Measurements from ENCODE around the gene NOP9.

- TF ChIP-seq, protein P1, sequence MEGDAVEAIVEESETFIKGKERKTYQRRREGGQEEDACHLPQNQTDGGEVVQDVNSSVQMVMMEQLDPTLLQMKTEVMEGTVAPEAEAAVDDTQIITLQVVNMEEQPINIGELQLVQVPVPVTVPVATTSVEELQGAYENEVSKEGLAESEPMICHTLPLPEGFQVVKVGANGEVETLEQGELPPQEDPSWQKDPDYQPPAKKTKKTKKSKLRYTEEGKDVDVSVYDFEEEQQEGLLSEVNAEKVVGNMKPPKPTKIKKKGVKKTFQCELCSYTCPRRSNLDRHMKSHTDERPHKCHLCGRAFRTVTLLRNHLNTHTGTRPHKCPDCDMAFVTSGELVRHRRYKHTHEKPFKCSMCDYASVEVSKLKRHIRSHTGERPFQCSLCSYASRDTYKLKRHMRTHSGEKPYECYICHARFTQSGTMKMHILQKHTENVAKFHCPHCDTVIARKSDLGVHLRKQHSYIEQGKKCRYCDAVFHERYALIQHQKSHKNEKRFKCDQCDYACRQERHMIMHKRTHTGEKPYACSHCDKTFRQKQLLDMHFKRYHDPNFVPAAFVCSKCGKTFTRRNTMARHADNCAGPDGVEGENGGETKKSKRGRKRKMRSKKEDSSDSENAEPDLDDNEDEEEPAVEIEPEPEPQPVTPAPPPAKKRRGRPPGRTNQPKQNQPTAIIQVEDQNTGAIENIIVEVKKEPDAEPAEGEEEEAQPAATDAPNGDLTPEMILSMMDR (IDR thresholded peaks at IDR 0.05; ENCODE audit: insufficient read depth, low read depth, low read length): no peak
- no peak for TF ChIP-seq EZH2 (IDR thresholded peaks at IDR 0.05; ENCODE audit: insufficient read depth, low read length)
Measured at GRCh38 chr14:24278424-24278823, 21.2 kb upstream of the NOP9 start.

All from astrocyte (in vitro differentiated cells and primary cell).